H9 (cell line): ENCODE measurements around the gene BPIFB3. TPM values are rescaled to one million over a fixed set of nuclear protein-coding genes. Genes with fewer than 3 reads are reported as not detected.

ENCODE experiments used
- DNase-seq: peaks from one replicate; pipeline ENCODE4 v3.0.0-alpha.2; 2017
- H2AFZ ChIP-seq: one replicate; pipeline ENCODE4 v1.6.1; 2013; ENCODE audit warnings: mild to moderate bottlenecking, low read length, control low read depth, moderate library complexity
- H2AK5ac ChIP-seq: 2 replicates; pipeline ENCODE4 v1.6.1; 2013; ENCODE audit warnings: low read length, control low read depth, mixed read lengths; ENCODE audit not compliant: insufficient read length
- H2BK120ac ChIP-seq: one replicate; pipeline ENCODE4 v1.6.1; 2013; ENCODE audit warnings: low read depth, mild to moderate bottlenecking, low read length, control low read depth, inconsistent platforms; ENCODE audit not compliant: poor library complexity, severe bottlenecking
- H2BK12ac ChIP-seq: 2 replicates; pipeline ENCODE4 v1.6.1; 2013; ENCODE audit warnings: low read length, control low read depth, mixed read lengths, low read depth; ENCODE audit not compliant: insufficient read length
- H2BK15ac ChIP-seq: 2 replicates; pipeline ENCODE4 v1.6.1; 2013; ENCODE audit warnings: low read depth, low read length, control low read depth
- H2BK20ac ChIP-seq: one replicate; pipeline ENCODE4 v1.6.1; 2013; ENCODE audit warnings: low read depth, mild to moderate bottlenecking, low read length, control low read depth, inconsistent platforms; ENCODE audit not compliant: poor library complexity, severe bottlenecking
- H2BK5ac ChIP-seq: 2 replicates; pipeline ENCODE4 v1.6.1; 2013; ENCODE audit warnings: low read length, control low read depth, mixed read lengths; ENCODE audit not compliant: insufficient read length
- H3K14ac ChIP-seq: 2 replicates; pipeline ENCODE4 v1.6.1; 2013; ENCODE audit warnings: low read length, control low read depth; ENCODE audit not compliant: insufficient read depth
- H3K18ac ChIP-seq: 2 replicates; pipeline ENCODE4 v1.6.1; 2013; ENCODE audit warnings: low read depth, mild to moderate bottlenecking, mixed read lengths, low read length, control low read depth; ENCODE audit not compliant: insufficient read length
- H3K23ac ChIP-seq: 2 replicates; pipeline ENCODE4 v1.6.1; 2013; ENCODE audit warnings: low read length, control low read depth, mixed read lengths, low read depth; ENCODE audit not compliant: insufficient read length
- H3K23me2 ChIP-seq: 2 replicates; pipeline ENCODE4 v1.6.1; 2013; ENCODE audit warnings: low read depth, mild to moderate bottlenecking, mixed read lengths, low read length, control low read depth; ENCODE audit not compliant: insufficient read length, poor library complexity, severe bottlenecking
- H3K27ac ChIP-seq: 2 replicates; pipeline ENCODE4 v1.5.1; 2013; ENCODE audit warnings: low read length, control low read depth, mixed read lengths, low read depth; ENCODE audit not compliant: insufficient read length
- H3K27me3 ChIP-seq: 2 replicates; pipeline ENCODE4 v1.6.1; 2013; ENCODE audit warnings: low read length, control low read depth, inconsistent platforms; ENCODE audit not compliant: insufficient read depth
- H3K4ac ChIP-seq: 2 replicates; pipeline ENCODE4 v1.6.1; 2013; ENCODE audit warnings: low read depth, mild to moderate bottlenecking, control low read depth, inconsistent platforms, low read length, moderate library complexity
- H3K4me1 ChIP-seq: 2 replicates; pipeline ENCODE4 v1.6.1; 2013; ENCODE audit warnings: low read length, control low read depth, inconsistent platforms; ENCODE audit not compliant: insufficient read depth
- H3K4me2 ChIP-seq: 2 replicates; pipeline ENCODE4 v1.6.1; 2013; ENCODE audit warnings: low read length, control low read depth, mixed read lengths; ENCODE audit not compliant: insufficient read length, insufficient read depth
- H3K56ac ChIP-seq: 2 replicates; pipeline ENCODE4 v1.6.1; 2013; ENCODE audit warnings: low read depth, mild to moderate bottlenecking, mixed read lengths, low read length, control low read depth; ENCODE audit not compliant: insufficient read length
- H3K79me1 ChIP-seq: 2 replicates; pipeline ENCODE4 v1.6.1; 2013; ENCODE audit warnings: low read depth, mild to moderate bottlenecking, moderate library complexity, low read length, control low read depth, inconsistent platforms; ENCODE audit not compliant: insufficient read depth, poor library complexity, severe bottlenecking
- H3K79me2 ChIP-seq: 2 replicates; pipeline ENCODE4 v1.6.1; 2013; ENCODE audit warnings: low read length, control low read depth, inconsistent platforms; ENCODE audit not compliant: insufficient read depth
- H3K9ac ChIP-seq: 2 replicates; pipeline ENCODE4 v1.6.1; 2013; ENCODE audit warnings: low read length, control low read depth, mixed read lengths; ENCODE audit not compliant: insufficient read length; ENCODE audit errors: extremely low read depth
- H3K9me3 ChIP-seq: one replicate; pipeline ENCODE4 v1.6.1; 2013; ENCODE audit warnings: low read depth, low read length, inconsistent platforms; ENCODE audit not compliant: control insufficient read depth
- H3T11ph ChIP-seq: one replicate; pipeline ENCODE4 v1.6.1; 2013; ENCODE audit warnings: mild to moderate bottlenecking, low read length, control low read depth, inconsistent platforms
- H4K20me1 ChIP-seq: one replicate; pipeline ENCODE4 v1.6.1; 2013; ENCODE audit not compliant: control insufficient read depth, insufficient read length, insufficient read depth
- H4K5ac ChIP-seq: 2 replicates; pipeline ENCODE4 v1.6.1; 2013; ENCODE audit warnings: low read depth, mild to moderate bottlenecking, mixed read lengths, low read length, control low read depth; ENCODE audit not compliant: insufficient read length
- H4K8ac ChIP-seq: replicated peaks from 2 replicates; pipeline ENCODE4 v1.6.1; 2013; ENCODE audit warnings: low read length, control low read depth, mixed read lengths, low read depth; ENCODE audit not compliant: insufficient read length
- H4K91ac ChIP-seq: 2 replicates; pipeline ENCODE4 v1.6.1; 2013; ENCODE audit warnings: low read depth, mild to moderate bottlenecking, moderate library complexity, mixed read lengths, low read length, control low read depth; ENCODE audit not compliant: insufficient read length
- H3K27ac Mint-ChIP-seq, 3 experiments: 2 replicates in 2 of 3; 3 replicates in 1 of 3; pipeline ENCODE4 v1.8.0; 2020 to 2021; ENCODE audit warnings: mixed read lengths in 3 of 3, mild to moderate bottlenecking in 1 of 3, moderate library complexity in 1 of 3
- H3K27me3 Mint-ChIP-seq: 2 replicates; pipeline ENCODE4 v1.8.0; 2021; ENCODE audit warnings: low read depth, mild to moderate bottlenecking, moderate library complexity, mixed read lengths
- H3K36me3 Mint-ChIP-seq, 3 experiments: 2 replicates in 2 of 3; 3 replicates in 1 of 3; pipeline ENCODE4 v1.8.0; 2020 to 2021; ENCODE audit warnings: low read depth in 3 of 3, mixed read lengths in 3 of 3; ENCODE audit not compliant: insufficient read depth in 1 of 3
- H3K4me1 Mint-ChIP-seq, 2 experiments: 2 replicates each; pipeline ENCODE4 v1.8.0; 2020; ENCODE audit warnings: mixed read lengths in 2 of 2
- H3K4me3 Mint-ChIP-seq, 2 experiments: 2 replicates in 1 of 2; 3 replicates in 1 of 2; pipeline ENCODE4 v1.8.0; 2020 to 2021; ENCODE audit warnings: mild to moderate bottlenecking in 2 of 2, mixed read lengths in 2 of 2, moderate library complexity in 1 of 2
- H3K9me3 Mint-ChIP-seq, 2 experiments: 2 replicates in 1 of 2; 3 replicates in 1 of 2; pipeline ENCODE4 v1.8.0; 2020; ENCODE audit warnings: mild to moderate bottlenecking in 2 of 2, mixed read lengths in 2 of 2, moderate library complexity in 1 of 2
- CTCF ChIP-seq: fragments of 200-600 bp; sonication (generic); conservative IDR thresholded peaks from 3 replicates; pipeline ENCODE4 v1.8.0; 2021; ENCODE audit warnings: antibody characterized with exemption, mild to moderate bottlenecking
- WGBS: extraction: QIAGEN DNeasy Blood & Tissue Kit; methylation state at CpG from one replicate; pipeline ENCODE4 v1.1.7; 2013; ENCODE audit warnings: missing lambda C conversion rate, low lambda C conversion rate, mixed read lengths; ENCODE audit not compliant: insufficient read length; ENCODE audit errors: extremely low coverage; 5-methylcytosine and 5-hydroxymethylcytosine counted together
- total RNA-seq: library from RNA; stranded (reverse); gene quantifications from 2 replicates; pipeline ENCODE4 v1.2.1, GENCODE V29; 2021

The BPIFB3 gene
- total RNA-seq, 1 experiment from 2014 or later = not detected

- no peak overlapping the region for H3K4me3 Mint-ChIP-seq
- Histone ChIP-seq H3K4ac (no peak overlapping the region), H3K18ac (no peak overlapping the region), H4K20me1 (no peaks in the 10 kb centered on the region), H4K8ac (no peak overlapping the region), H3K27me3 (no peaks in the 10 kb centered on the region), H3K56ac (no peak overlapping the region), H2BK5ac (no peak overlapping the region), H3K9ac (no peak overlapping the region), H2BK120ac (no peak overlapping the region), H4K5ac (no peak overlapping the region), H3K4me2 (no peak overlapping the region), H3K79me1 (no peaks in the 10 kb centered on the region), H3K23me2 (no peaks in the 10 kb centered on the region), H3K4me1 (no peaks in the 10 kb centered on the region), H3K79me2 (no peaks in the 10 kb centered on the region), H3K27ac (no peak overlapping the region), H2AK5ac (no peak overlapping the region), H3K14ac (no peak overlapping the region), H2BK20ac (no peak overlapping the region), H4K91ac (no peak overlapping the region), H3K9me3 (no peaks in the 10 kb centered on the region), H2BK12ac (no peak overlapping the region), H3T11ph (no peak overlapping the region), H3K23ac (no peak overlapping the region), H2BK15ac (no peak overlapping the region), H2AFZ (no peak overlapping the region)
- no peaks in the 10 kb centered on the region for H3K9me3 Mint-ChIP-seq
- H3K36me3 Mint-ChIP-seq = no peaks in the 10 kb centered on the region
- H3K4me1 Mint-ChIP-seq = no peaks in the 10 kb centered on the region
- no peak for DNase-seq
- TF ChIP-seq CTCF = no peak
- peaks cover 12% of the 10 kb centered on the region for H3K27me3 Mint-ChIP-seq
- H3K27ac Mint-ChIP-seq = no peak overlapping the region
- WGBS = no CpG with 5 or more reads among the region's 20 CpGs
These were observed 30.0 kb downstream of the BPIFB3 start for GRCh38 chr20:33083544-33084340.
